B cell (primary cell): ENCODE data around the gene NPY4R. TPM values are rescaled to one million over a fixed set of nuclear protein-coding genes. Genes with fewer than 3 reads are reported as not detected.
"Not testable (repeated sequence)": the region's sequence is repeated elsewhere in the genome, so short reads cannot be mapped to it uniquely, and the experiment has no call there.

Source experiments
- ATAC-seq: fragments of 200-7000 bp; cut with Tn5 transposase; one replicate; pipeline ENCODE4 v1.10.0; 2021; ENCODE audit warnings: low read depth, mild to moderate bottlenecking, moderate number of reproducible peaks, moderate library complexity
- CTCF ChIA-PET: fragments of 350-600 bp; sonication (Branson Sonifier 250); formaldehyde crosslinking; loops from one replicate; lab custom pipeline; 2021; ENCODE audit warnings: antibody characterized with exemption, inconsistent platforms; lab: Charles Lee
- POLR2A ChIA-PET: fragments of 350-600 bp; sonication (Branson Sonifier 250); formaldehyde crosslinking; loops from one replicate; lab custom pipeline; 2021; ENCODE audit warnings: antibody characterized with exemption; lab: Charles Lee
- DNase-seq: peaks from one replicate; pipeline ENCODE4 v3.0.0; 2013
- H2AFZ ChIP-seq: 2 replicates; pipeline ENCODE4 v1.6.1; 2012; ENCODE audit warnings: mild to moderate bottlenecking, low read depth, low read length; ENCODE audit not compliant: insufficient read depth, poor library complexity, severe bottlenecking
- H3K27ac ChIP-seq, 2 donors: 1 replicate in 1 of 2; 2 replicates in 1 of 2; pipeline ENCODE4 v1.5.1; 2012 to 2013; ENCODE audit warnings: low read length in 2 of 2, mild to moderate bottlenecking in 2 of 2, moderate library complexity in 1 of 2
- H3K27me3 ChIP-seq, 4 experiments: fragments of 200-600 bp in 1 of 4; sonication (generic) in 1 of 4; replicated peaks in 1 of 4; 1 replicate in 2 of 4; 2 replicates in 2 of 4; pipeline versions ENCODE4 v1.6.1 to v1.7.0; 2013 to 2016; ENCODE audit warnings: low read length in 3 of 4, mild to moderate bottlenecking in 2 of 4, mixed read lengths in 1 of 4, moderate library complexity in 1 of 4; ENCODE audit not compliant: insufficient read depth in 4 of 4, control insufficient read depth in 3 of 4; ENCODE audit errors: control extremely low read depth in 1 of 4
- H3K36me3 ChIP-seq, 2 experiments: replicated peaks in 1 of 2; 1 replicate in 1 of 2; 2 replicates in 1 of 2; pipeline versions ENCODE4 v1.6.1 to v1.7.1; 2013; ENCODE audit warnings: low read length in 1 of 2; ENCODE audit not compliant: insufficient read depth in 2 of 2, control insufficient read depth in 1 of 2; ENCODE audit errors: control extremely low read depth in 1 of 2, extremely low read depth in 1 of 2
- H3K4me1 ChIP-seq, 2 donors: fragments of 200-600 bp in 1 of 2; sonication (generic) in 1 of 2; 1 replicate in 1 of 2; 2 replicates in 1 of 2; pipeline versions ENCODE4 v1.5.1 to v1.6.1; 2013 to 2017; ENCODE audit warnings: low read length in 2 of 2; ENCODE audit not compliant: control insufficient read depth in 2 of 2, insufficient read depth in 2 of 2
- H3K4me2 ChIP-seq: replicated peaks from 2 replicates; pipeline ENCODE3; 2012; ENCODE audit warnings: mild to moderate bottlenecking, low read depth, low read length; ENCODE audit not compliant: poor library complexity, severe bottlenecking
- H3K4me3 ChIP-seq, 5 experiments: fragments of 200-600 bp in 1 of 5; sonication (generic) in 1 of 5; 1 replicate in 3 of 5; 2 replicates in 2 of 5; pipeline versions ENCODE4 v1.5.1 to v1.7.0; 2011 to 2016; ENCODE audit warnings: low read length in 4 of 5, mild to moderate bottlenecking in 4 of 5, low read depth in 2 of 5, control low read depth in 1 of 5, moderate library complexity in 1 of 5; ENCODE audit not compliant: insufficient read depth in 1 of 5; ENCODE audit errors: control extremely low read depth in 1 of 5, extremely low read depth in 1 of 5
- H3K79me2 ChIP-seq: fragments of 200-600 bp; sonication (generic); one replicate; pipeline ENCODE4 v1.6.0; 2016; ENCODE audit warnings: low read length; ENCODE audit not compliant: control insufficient read depth, insufficient read depth
- H3K9ac ChIP-seq: fragments of 200-600 bp; sonication (generic); 2 replicates; pipeline ENCODE4 v1.6.1; 2017; ENCODE audit warnings: mild to moderate bottlenecking, low read length, moderate library complexity
- H3K9me3 ChIP-seq, 3 donors: one replicate each; pipeline versions ENCODE4 v1.6.1 to v1.7.1; 2013; ENCODE audit warnings: low read length in 2 of 3; ENCODE audit not compliant: control insufficient read depth in 2 of 3, insufficient read depth in 1 of 3; ENCODE audit errors: control extremely low read depth in 1 of 3
- H4K20me1 ChIP-seq: 2 replicates; pipeline ENCODE4 v1.6.0; 2012; ENCODE audit warnings: mild to moderate bottlenecking, low read length; ENCODE audit not compliant: insufficient read depth, control insufficient read depth, poor library complexity, severe bottlenecking
- H3K27ac Mint-ChIP-seq: one replicate; pipeline ENCODE4 v1.8.0; 2021; ENCODE audit warnings: mixed read lengths
- H3K27me3 Mint-ChIP-seq: one replicate; pipeline ENCODE4 v1.8.0; 2021; ENCODE audit warnings: mixed read lengths
- H3K4me1 Mint-ChIP-seq: one replicate; pipeline ENCODE4 v1.8.0; 2021; ENCODE audit warnings: mixed read lengths
- H3K4me3 Mint-ChIP-seq: one replicate; pipeline ENCODE4 v1.8.0; 2021; ENCODE audit warnings: mixed read lengths
- H3K9me3 Mint-ChIP-seq: one replicate; pipeline ENCODE4 v1.8.0; 2022; ENCODE audit warnings: mixed read lengths; ENCODE audit not compliant: insufficient read depth
- WGBS: methylation state at CpG from one replicate; pipeline ENCODE4 v1.1.5; 2013; ENCODE audit warnings: missing lambda C conversion rate; ENCODE audit not compliant: insufficient coverage; 5-methylcytosine and 5-hydroxymethylcytosine counted together
- intact Hi-C: fragments of 100-400 bp; cut with micrococcal nuclease; formaldehyde crosslinking; loops from one replicate; pipeline ENCODE4 v1.10.0; 2022
- polyA plus RNA-seq: library from polyadenylated mRNA; depleted of rRNA; stranded (reverse); fragments of >200 nt; gene quantifications from 2 replicates; pipeline ENCODE4 v1.2.3, GENCODE V29; 2012
- total RNA-seq, 2 donors: library from RNA; stranded (reverse); fragments of 120-200 nt in 1 of 2; gene quantifications; 1 replicate in 1 of 2; 2 replicates in 1 of 2; pipeline versions ENCODE4 v1.2.3 to v1.2.4, GENCODE V29; 2013 to 2022

Gene NPY4R
- total and polyA plus RNA-seq, 2 donors (not counting 1 experiment from before 2014, with no cell fraction given), result not detected

DNA sequence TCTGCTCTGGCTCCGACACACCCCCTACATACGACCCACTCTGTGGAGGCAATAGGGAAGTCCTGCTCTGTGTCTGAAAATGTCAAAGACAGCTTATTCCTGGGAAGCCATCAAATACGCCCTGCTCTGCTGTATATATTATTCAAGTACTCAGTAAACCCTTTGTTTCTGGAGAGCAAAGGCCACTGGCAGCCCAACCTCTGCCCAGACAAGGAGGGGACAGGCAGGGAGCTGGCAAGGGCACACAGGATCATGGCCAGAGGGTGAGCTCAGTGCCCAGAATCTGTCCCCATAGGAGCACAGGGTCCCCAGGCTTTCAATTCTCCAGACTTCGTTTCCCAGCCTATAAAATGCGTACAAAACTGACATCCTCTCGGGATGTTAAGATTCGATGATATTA lies 47.0 kb upstream of the NPY4R start:
- H2AFZ ChIP-seq, H3K9ac ChIP-seq, H3K27me3 ChIP-seq, H3K4me1 ChIP-seq, H4K20me1 ChIP-seq, ATAC-seq, intact Hi-C loops, H3K27me3 Mint-ChIP-seq, H3K4me1 Mint-ChIP-seq, H3K27ac ChIP-seq, H3K27ac Mint-ChIP-seq, H3K9me3 Mint-ChIP-seq, H3K4me3 Mint-ChIP-seq, POLR2A ChIA-PET, H3K4me2 ChIP-seq, DNase-seq, H3K9me3 ChIP-seq, H3K4me3 ChIP-seq, CTCF ChIA-PET, H3K79me2 ChIP-seq, H3K36me3 ChIP-seq: not testable (repeated sequence)
- WGBS, result no CpG with 5 or more reads among the region's 7 CpGs

DNA sequence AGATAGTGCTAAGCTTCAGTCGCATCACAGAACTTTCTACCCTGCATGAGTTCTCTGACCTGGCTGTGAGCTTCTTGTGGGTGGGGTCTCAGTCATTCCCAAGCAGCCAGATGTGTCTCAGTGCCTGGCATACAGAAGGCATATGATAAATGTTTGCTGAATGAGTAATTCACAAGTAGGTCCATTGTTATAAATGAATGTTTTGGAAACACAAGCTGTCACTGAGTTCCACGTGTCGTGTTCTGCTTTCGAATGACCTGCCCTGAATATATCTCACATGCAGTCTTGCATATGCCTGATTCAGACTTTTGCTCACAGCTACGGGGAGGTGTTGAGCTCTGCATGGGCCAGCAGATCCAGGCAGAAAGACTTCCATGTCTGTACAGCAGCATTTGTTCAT lies 46.2 kb upstream of the NPY4R start:
- H3K9me3 ChIP-seq, H4K20me1 ChIP-seq, CTCF ChIA-PET, H3K79me2 ChIP-seq, H3K27me3 ChIP-seq, ATAC-seq, H3K27ac ChIP-seq, intact Hi-C loops, H3K36me3 ChIP-seq, H3K27me3 Mint-ChIP-seq, H3K4me2 ChIP-seq, H3K4me3 ChIP-seq, H3K27ac Mint-ChIP-seq, H3K4me1 Mint-ChIP-seq, H3K4me3 Mint-ChIP-seq, POLR2A ChIA-PET, H2AFZ ChIP-seq, H3K9me3 Mint-ChIP-seq, DNase-seq, H3K4me1 ChIP-seq, H3K9ac ChIP-seq: not testable (repeated sequence)
- WGBS, result no CpG with 5 or more reads among the region's 5 CpGs

DNA sequence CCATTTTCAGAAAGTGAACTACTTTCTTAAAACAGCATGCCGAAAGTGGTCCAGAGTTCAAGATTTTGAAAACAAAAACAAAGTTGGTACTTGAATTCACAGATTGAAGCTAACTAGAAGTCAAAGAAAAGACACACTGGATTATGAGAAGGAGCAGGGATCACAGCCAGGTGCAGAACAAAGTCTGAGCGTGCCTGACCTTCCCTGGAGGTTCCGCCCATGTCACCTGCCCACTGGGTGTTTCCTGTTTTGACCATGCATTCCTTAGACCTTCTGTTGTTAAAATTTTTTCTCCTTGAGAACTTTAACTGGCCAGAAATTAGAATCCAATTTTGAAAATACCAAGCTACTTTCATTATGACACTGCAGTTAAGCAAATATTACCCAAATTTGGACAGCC lies 34.2 kb upstream of the NPY4R start:
- DNase-seq, H2AFZ ChIP-seq, H3K27me3 ChIP-seq, ATAC-seq, H3K4me2 ChIP-seq, H3K9me3 ChIP-seq, H3K4me1 ChIP-seq, CTCF ChIA-PET, H3K4me1 Mint-ChIP-seq, H3K79me2 ChIP-seq, H3K27me3 Mint-ChIP-seq, H3K27ac ChIP-seq, H3K9me3 Mint-ChIP-seq, H4K20me1 ChIP-seq, H3K4me3 ChIP-seq, H3K9ac ChIP-seq, H3K36me3 ChIP-seq, H3K27ac Mint-ChIP-seq, H3K4me3 Mint-ChIP-seq, POLR2A ChIA-PET, intact Hi-C loops: not testable (repeated sequence)
- WGBS, result no CpG with 5 or more reads among the region's 3 CpGs

DNA sequence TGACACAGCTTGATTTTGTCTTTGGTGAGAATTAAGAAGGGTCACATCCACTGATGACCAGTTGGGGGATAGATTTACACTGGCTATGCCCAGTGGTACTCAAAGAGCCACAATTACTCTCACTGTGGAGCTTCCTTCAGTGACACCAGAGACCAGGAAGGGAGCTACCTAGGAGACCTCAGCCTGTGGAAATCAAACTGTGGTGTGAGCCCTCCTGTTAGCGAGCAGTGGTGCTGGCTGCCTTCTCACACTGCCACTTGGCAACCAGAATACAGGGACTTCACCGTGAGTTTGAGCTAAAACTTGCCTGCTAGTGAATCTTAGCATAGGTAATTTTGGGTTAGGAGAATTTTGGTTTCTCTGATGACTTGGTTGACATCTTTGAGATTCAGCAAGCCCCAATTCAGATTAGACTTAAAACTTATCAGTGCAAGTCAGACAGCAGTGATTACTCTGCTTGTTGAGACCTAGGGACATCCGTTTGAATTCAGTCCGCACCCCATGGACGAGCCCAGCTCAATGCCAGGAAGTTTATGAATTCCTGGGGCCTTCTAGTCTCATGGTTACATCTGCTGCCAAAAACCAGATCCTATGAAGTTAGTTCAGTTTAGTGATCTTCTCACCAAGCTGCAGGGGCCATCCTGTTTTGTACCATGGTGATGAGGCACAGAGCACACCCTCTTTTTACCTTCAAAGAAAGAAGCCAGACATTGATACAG lies 33.4 kb upstream of the NPY4R start:
- H3K9me3 Mint-ChIP-seq, H3K79me2 ChIP-seq, ATAC-seq, H3K4me2 ChIP-seq, CTCF ChIA-PET, H3K27me3 Mint-ChIP-seq, H3K4me3 Mint-ChIP-seq, H3K27me3 ChIP-seq, H3K4me3 ChIP-seq, H3K9me3 ChIP-seq, DNase-seq, H3K36me3 ChIP-seq, POLR2A ChIA-PET, H2AFZ ChIP-seq, H4K20me1 ChIP-seq, H3K27ac ChIP-seq, H3K4me1 Mint-ChIP-seq, H3K4me1 ChIP-seq, intact Hi-C loops, H3K9ac ChIP-seq, H3K27ac Mint-ChIP-seq: not testable (repeated sequence)
- WGBS, result no CpG with 5 or more reads among the region's 5 CpGs
